NCI-H748 (cell line): ENCODE data around the gene KLC4.
"Not testable (repeated sequence)": the region's sequence is repeated elsewhere in the genome, so short reads cannot be mapped to it uniquely, and the experiment has no call there.

Source experiments
- DNase-seq: peaks from one replicate; lab custom pipeline; 2025; ENCODE audit not compliant: unreplicated experiment; lab: John Stamatoyannopoulos, UW

The KLC4 gene

DNA sequence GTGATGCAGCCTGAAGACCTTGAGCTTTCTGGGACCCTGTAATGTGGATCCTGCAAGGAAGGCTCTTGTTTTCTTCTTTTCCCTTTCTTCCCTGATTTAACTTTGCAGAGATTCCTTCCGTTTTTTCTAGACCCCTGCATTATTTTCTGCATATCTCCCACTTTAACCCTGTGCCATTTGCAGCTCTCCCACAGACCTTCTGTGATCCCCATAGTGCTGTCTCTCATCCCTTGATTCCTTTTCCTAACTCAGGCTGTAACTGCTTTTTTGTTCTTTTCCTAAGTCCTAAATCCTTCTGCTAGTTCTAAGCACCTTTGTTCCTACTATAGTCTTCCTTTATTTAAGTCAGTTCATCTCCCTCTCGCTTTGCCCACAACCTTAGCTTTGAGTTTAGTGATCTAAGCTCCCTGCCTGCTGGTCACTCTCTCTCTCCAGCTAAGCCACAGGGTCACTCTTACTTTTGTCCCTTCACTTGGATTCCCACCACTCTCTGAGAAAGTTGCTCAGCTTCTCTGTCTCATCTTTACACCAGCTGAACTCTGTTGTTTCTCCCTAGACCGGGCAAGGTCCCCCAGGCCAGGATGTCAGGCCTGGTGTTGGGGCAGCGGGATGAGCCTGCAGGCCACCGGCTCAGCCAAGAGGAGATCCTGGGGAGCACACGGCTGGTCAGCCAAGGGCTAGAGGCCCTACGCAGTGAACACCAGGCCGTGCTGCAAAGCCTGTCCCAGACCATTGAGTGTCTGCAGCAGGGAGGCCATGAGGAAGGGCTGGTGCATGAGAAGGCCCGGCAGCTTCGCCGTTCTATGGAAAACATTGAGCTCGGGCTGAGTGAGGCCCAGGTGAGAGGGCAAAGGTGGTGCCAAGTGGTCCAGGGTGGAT, 1.6 kb downstream of the KLC4 start:
- no peak for DNase-seq

- no peak for DNase-seq
Measured at GRCh38 chr6:43061861-43062260, 2.4 kb downstream of the KLC4 start.

DNA sequence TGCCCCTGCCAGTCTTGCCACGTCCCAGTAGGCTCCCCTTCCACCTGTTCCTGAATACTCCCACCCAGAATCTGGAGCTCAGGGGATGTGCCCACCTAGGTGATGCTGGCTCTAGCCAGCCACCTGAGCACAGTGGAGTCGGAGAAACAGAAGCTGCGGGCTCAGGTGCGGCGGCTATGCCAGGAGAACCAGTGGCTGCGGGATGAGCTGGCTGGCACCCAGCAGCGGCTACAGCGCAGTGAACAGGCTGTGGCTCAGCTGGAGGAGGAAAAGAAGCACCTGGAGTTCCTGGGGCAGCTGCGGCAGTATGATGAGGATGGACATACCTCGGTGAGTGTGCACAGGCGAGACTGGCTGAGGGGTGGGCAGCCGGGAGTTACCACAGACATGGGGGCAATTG, 3.4 kb downstream of the KLC4 start:
- no peak for DNase-seq

DNA sequence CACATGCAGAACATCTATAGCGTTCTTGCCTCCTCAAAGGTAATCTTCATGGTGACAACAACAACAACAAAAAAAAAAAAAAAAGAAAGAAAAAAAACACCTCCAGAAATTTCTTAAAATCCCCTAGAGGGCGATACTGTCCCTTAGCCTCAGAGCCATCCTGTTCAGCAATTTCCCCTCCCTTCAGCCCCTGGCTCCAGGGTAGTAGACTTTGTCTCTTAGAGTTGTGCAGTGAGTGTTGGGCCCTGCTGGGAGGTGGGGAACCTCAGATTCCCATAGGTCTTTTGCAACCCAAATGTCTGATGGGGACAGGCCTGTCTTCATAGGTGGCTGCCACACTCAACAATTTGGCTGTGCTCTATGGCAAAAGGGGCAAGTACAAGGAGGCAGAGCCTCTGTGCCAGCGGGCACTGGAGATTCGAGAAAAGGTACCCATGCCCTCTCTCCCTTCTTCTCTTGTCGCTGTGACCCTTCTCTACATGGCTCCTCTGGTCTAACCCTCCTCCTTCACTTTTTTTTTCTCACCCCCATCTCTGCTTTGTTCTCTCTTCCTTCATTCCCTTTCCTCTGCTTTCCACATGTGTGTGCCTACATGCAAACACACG, 10.7 kb downstream of the KLC4 start:
- peak; percentile 56 for DNase-seq

DNA sequence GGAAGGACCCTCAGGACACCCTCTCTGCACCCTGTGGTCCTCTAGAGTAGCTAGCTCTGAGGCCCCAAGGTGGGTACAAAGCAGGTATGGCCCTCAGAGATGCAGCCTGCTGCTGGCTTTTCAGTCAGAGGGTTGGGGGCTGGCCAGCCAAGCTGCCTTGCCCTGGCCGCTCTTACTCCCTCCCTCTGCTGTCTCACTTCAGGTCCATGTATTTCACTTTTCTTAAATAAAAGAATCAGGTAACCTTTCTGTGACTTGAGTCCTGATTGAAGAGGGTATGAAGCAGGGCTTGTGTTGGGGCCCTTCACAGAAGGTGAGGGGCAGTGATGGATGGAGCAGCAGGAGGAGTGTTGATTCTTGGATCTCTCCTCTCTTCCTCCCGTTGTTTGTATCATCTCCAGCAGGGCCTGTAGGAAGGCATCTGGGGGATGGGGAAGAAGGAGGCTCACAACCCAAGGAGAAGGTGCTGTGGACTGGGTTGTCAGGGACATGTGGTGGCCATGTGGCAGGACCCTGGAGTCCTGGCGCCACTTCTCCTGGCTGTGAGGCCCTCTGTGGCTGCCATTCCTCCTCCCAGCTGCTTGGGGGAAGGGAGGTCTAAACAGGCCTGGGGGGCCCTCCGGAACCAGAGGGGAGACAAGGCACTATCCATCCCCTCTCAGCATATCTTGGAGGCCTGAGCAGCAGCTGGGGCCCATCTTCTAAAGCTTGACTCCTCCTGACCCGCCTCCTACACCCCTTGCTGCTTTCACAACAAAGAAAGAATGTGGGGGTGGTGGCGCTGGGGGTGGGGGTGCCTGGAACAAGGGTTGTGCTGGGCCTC, 15.6 kb downstream of the KLC4 start:
- DNase-seq, result no peak

DNA sequence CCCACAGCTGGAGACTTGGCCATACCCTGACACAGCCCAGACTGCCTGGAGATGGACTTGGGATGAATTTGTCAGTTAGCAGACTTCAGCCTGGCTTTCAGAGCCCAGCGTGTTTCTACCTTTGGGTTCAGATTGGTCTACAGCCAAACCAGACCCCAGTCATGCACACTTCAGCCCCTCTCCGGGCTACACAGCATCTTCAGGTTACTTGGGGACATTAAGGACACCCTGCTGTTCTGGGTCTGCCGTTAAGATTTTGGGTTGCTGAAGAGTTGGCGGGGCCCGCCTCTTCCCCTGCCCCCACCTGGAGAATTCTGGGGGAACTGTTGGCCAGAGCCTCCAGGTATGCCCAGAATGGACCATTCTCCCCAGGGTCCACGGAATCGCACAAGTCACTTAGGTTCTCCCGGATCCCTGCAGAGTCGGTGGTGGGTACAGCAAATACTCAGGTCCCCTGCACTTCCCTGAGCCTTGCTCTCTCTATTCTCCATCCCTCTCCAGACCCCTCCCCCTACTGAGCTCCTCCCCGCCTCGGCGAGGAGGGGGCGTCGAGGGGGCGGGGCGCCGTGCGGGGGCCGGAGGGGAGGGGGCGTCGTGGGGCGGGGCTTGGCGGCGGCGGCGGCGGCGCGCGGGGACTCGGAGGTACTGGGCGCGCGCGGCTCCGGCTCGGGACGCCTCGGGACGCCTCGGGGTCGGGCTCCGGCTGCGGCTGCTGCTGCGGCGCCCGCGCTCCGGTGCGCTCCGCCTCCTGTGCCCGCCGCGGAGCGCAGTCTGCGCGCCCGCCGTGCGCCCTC, 16.4 kb downstream of the KLC4 start, which contains the start of gene PTK7:
TSS of gene PTK7 (plus strand) at position 645 of the 794 bp plus-strand sequence. CDS start 175 bp downstream, outside the sequence.
- DNase-seq, result peak; percentile 91

GRCh38 chr6:43076464-43077332, 17.3 kb downstream of the KLC4 start:
- DNase-seq, result peak; percentile 76

- peak; percentile 60 for DNase-seq
Measured at GRCh38 chr6:43077333-43077809, 17.9 kb downstream of the KLC4 start.

- DNase-seq, result no peak
Measured at GRCh38 chr6:43077981-43078511, 18.6 kb downstream of the KLC4 start.

DNA sequence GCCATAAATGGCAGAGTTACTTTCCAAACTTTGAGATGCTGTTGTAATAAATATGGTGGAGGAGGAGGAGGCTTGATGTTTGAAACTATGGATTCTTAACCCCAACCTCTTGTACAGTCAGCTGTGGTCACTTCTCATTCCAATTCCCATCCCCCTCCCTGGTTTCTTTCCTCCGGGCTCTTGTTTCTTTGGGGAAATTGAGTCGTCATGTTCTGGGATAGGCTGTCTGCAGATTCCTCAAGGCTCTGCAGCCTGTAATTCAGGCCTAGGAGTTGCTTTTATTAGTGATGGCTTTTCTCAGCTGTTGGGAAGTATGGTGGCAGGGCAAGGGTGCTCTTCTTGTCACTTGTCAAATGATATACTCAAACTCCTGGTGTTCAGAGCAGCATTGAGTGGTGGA, 19.3 kb downstream of the KLC4 start:
- no peak for DNase-seq

- DNase-seq, result no peak
Measured at GRCh38 chr6:43081043-43081442, 21.6 kb downstream of the KLC4 start.

- not testable (repeated sequence) for DNase-seq
Measured at GRCh38 chr6:43081922-43082321, 22.5 kb downstream of the KLC4 start.

GRCh38 chr6:43082806-43083655, 23.6 kb downstream of the KLC4 start:
- DNase-seq, result no peak

DNA sequence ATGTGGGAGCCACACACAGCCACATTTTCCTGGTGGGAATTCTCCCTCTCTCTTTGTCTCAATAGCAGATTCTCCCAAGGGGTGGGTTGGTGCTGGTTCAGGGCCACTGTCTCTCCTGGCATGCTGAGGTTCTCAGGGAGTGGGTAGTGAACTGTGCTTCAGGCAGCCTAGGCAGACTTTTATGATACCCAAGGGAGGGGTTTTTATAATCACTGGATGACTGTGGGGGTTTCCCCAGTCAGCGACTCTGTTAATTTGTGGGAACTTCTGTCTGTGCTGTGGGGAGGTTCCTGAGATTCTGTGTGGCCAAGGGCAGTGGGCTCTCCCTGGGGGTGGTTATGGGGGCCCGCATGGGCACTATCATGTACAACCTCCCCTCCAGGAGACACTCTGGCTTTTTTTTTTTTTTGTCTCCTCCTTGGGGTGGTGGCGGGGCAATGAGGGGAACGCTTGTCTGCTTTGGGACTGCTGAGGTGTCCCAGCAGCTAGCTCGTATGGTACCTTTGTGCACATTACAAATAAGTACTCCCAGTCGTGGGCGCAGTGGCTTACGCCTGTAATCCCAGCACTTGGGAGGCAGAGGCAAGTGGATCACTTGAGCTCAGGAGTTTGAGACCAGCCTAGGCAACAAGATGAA, 26.7 kb downstream of the KLC4 start:
- no peak for DNase-seq

DNA sequence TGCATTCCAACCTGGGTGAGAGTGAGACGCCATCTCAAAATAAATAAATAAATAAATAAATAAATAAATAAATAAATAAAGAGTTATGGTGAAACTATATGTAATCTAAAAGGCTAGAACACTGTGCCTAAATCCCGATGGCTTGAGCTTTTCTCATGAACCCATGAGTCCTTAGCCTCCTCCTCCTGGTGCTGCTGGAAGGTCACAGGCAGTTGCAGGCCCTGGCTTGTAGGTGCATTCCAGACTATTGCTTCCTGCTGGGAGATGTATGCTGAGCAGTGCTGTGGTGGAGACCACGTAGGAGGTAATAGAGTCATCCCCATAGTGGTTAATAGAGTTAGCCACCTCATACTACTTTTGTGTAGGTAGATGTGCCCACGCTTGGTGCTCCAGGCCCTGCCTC, 29.2 kb downstream of the KLC4 start:
- no peak for DNase-seq

DNA sequence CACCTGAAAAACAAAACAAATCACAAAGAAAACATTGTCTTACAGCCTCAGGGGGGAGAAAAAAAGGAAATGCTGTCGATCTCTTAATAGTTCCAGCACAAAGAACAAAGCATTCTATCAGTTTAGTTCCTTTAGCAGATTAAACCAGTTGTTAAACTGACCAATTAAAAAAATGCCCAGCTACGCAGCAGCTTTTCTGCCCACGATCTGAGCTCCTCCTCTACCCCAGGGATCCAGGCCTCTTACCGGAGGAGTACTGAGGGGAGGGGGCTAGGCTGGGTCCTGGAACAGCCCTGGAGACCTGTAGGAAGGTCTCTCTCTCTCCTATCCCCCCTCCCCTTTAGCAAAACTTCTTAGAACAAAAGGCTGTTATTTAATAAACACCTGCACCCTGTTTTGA, 30.0 kb downstream of the KLC4 start:
- no peak for DNase-seq

DNA sequence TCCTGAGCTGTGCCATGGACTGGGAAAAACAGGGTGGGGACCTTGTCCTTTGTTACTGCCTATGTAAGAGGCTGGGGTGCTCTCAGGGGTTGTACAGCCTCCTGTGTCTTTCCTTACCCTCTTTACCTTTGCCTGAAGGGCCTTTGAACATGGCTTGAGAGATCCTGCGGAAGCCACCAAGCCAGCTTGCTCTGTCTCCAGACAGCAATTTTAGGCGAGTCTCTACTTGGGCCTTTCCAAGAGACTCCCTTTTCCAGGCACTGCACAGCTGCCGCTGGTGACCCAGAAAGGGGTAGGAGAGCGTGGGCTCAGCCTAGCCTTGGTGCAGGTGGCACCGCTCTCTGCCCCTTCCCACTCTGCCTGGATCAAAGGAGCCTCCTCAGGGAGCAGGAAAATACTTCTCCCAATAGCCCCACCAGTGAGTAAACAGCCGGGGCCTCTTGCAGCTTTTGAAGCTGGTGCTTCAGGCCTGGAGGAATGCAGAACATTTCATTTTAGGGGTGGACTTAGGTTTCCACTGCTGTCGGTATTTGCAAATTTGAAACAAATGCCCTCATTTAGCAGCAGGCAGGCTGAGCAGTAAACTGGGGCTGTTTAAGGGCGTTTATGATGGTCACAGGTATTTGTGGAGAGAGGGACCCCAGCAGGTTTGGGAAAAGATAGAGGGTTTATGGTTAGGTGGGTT, 30.6 kb downstream of the KLC4 start:
- no peak for DNase-seq
